ENCODE results near the gene RUSC2. TPM values are rescaled to one million over a fixed set of nuclear protein-coding genes. Genes with fewer than 3 reads are reported as not detected.

Gene RUSC2
- total and polyA plus RNA-seq, 2 of the 4 experiments (the other 2 are of a cell fraction), result 17.4 to 35.4 TPM

DNA sequence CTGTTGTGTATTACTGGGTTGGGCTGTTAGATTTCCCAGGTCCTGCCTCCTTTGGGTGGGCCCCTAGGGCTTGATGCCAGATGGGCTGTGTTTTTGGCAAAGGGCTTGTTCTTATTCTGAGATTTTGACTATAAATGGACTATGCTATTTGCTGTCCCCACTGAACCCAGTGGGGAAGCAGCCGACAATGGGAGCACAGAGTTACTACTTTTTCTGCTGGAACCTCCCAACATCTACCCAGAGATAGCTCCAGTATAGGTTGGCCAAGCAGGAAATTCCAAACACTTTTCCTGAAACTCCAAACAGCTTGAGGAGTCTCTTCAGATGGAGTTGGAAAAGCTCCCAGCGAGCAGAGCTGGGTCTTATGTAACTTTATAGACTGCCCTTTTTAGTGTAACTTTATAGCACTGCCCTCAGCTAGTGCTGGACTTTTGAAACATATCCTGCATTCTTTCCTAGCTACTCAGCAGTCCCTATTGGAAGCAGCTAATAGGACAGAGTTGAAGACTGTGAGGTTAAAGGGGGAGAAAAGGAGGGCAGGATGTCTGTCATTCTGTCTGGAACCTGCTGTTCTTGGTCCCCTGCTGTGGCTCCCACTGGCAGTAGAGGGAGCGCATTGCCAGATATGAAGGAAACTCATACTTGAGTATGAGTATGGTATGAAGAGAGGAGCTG is 21.0 kb downstream of the RUSC2 start (continued):
- TF ChIP-seq, protein P1, sequence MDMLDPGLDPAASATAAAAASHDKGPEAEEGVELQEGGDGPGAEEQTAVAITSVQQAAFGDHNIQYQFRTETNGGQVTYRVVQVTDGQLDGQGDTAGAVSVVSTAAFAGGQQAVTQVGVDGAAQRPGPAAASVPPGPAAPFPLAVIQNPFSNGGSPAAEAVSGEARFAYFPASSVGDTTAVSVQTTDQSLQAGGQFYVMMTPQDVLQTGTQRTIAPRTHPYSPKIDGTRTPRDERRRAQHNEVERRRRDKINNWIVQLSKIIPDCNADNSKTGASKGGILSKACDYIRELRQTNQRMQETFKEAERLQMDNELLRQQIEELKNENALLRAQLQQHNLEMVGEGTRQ (IDR thresholded peaks at IDR 0.05; ENCODE audit: low read depth, low read length), result no peak

DNA sequence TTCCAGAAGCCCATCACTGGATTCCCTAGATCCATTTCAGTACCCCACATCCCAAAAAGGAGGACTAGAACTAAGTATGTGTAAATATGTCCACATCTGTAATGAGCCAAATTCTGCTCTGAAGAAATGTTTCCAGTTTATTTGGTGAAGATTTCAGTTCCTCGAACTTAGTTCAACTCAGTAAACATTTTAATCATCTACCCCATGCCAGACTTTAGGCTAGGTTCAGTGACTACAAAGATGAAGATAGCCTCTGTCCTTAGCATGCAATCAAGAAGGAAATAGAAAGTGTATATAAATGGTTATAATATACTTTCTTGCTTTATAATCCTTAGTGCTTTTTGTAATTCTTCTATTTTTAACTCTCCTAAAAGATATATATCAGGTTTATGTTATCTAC is 21.5 kb downstream of the RUSC2 start:
- peak overlapping the region; percentile 7 for H4K5ac ChIP-seq (ENCODE audit: low read depth, low read length)
- dilution Hi-C loops (cut with HindIII; ENCODE audit: low sequenced_read_pairs, unreplicated experiment), result no loop called here
- ATAC-seq (ENCODE audit: low read depth) (peak; percentile 4), DNase-seq (no peak)
- no peaks in the 10 kb centered on the region for H3K36me3 ChIP-seq (ENCODE audit: control insufficient read depth, insufficient read depth, low read length)
- H3K79me1 ChIP-seq (ENCODE audit: low read depth in 1 of 2, low read length in 2 of 2), result peaks cover 11 to 74% of the 10 kb centered on the region in 2 experiments
- no peaks in the 10 kb centered on the region for H3K9me3 ChIP-seq (ENCODE audit: control insufficient read depth, insufficient read depth, low read length)
- H2BK120ac ChIP-seq (ENCODE audit: low read depth, low read length), result peak overlapping the region; percentile 63
- peak overlapping the region; percentile 67 for H3K56ac ChIP-seq (ENCODE audit: extremely low read depth, insufficient read depth, low read length)
- POLR2A ChIA-PET (ENCODE audit: unreplicated experiment), result interaction anchor here (1.3 to 1.5 kb wide), 2 partner anchors 9 to 27 kb away, joined by 3 to 8 read pairs; no protein-coding TSS in a partner anchor
- intact Hi-C loops (cut with micrococcal nuclease), result loop anchor here (1.0 to 2.0 kb wide), 2 partner anchors 21 to 43 kb away; partner anchors contain the start of gene RUSC2
- peak overlapping the region; percentile 27 for H3K18ac ChIP-seq (ENCODE audit: low read depth, low read length)
- peak overlapping the region; percentile 71 for H3K14ac ChIP-seq (replicated peaks; ENCODE audit: low read depth, low read length)
- H2BK5ac ChIP-seq (ENCODE audit: low read depth, low read length, poor library complexity, severe bottlenecking), result peak overlapping the region; percentile 89
- H2AK9ac ChIP-seq (replicated peaks; ENCODE audit: low read depth, low read length, poor library complexity), result peak overlapping the region; percentile 29
- no peak for TF ChIP-seq CHD1 (IDR thresholded peaks at IDR 0.05; ENCODE audit: low read depth, low read length)
- TF ChIP-seq RFX5 (IDR thresholded peaks at IDR 0.05; ENCODE audit: low read depth, low read length), result no peak
- TF ChIP-seq MAFK (IDR thresholded peaks at IDR 0.05; ENCODE audit: low read depth, low read length), result no peak
- TF ChIP-seq RCOR1 (IDR thresholded peaks at IDR 0.05; ENCODE audit: insufficient replicate concordance, low read length), result no peak
- TF ChIP-seq, protein P2, sequence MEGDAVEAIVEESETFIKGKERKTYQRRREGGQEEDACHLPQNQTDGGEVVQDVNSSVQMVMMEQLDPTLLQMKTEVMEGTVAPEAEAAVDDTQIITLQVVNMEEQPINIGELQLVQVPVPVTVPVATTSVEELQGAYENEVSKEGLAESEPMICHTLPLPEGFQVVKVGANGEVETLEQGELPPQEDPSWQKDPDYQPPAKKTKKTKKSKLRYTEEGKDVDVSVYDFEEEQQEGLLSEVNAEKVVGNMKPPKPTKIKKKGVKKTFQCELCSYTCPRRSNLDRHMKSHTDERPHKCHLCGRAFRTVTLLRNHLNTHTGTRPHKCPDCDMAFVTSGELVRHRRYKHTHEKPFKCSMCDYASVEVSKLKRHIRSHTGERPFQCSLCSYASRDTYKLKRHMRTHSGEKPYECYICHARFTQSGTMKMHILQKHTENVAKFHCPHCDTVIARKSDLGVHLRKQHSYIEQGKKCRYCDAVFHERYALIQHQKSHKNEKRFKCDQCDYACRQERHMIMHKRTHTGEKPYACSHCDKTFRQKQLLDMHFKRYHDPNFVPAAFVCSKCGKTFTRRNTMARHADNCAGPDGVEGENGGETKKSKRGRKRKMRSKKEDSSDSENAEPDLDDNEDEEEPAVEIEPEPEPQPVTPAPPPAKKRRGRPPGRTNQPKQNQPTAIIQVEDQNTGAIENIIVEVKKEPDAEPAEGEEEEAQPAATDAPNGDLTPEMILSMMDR (conservative IDR thresholded peaks at IDR 0.05; ENCODE audit: low read depth, low read length), result no peak
- no peak for TF ChIP-seq BHLHE40 (IDR thresholded peaks at IDR 0.05; ENCODE audit: low read depth, low read length)
- no peak for TF ChIP-seq NFE2L2 (IDR thresholded peaks at IDR 0.05; ENCODE audit: low read depth, low read length)
- TF ChIP-seq, protein P1 (IDR thresholded peaks at IDR 0.05; ENCODE audit: low read depth, low read length), result no peak
- no peak for TF ChIP-seq FOS (IDR thresholded peaks at IDR 0.05; ENCODE audit: low read depth, low read length)
- no peak for TF ChIP-seq MXI1 (IDR thresholded peaks at IDR 0.05; ENCODE audit: borderline replicate concordance, low read depth, low read length)
- no peak for TF ChIP-seq RAD21 (IDR thresholded peaks at IDR 0.05; ENCODE audit: low read length)
- peak overlapping the region; percentile 0; the same call in 1 of the 2 replicates for H3K9ac ChIP-seq (ENCODE audit: low read depth, low read length)
- peak overlapping the region; percentile 23 to 61; a peak in 3 of 4 replicates for H4K8ac ChIP-seq (ENCODE audit: low read depth in 2 of 2, low read length in 2 of 2)
- BruUV-seq (replicated peaks), result no TSS peak
- peak overlapping the region; percentile 83 for H3K27ac ChIP-seq (ENCODE audit: insufficient read depth, low read length)
- H2BK20ac ChIP-seq (ENCODE audit: low read depth, low read length), result peak overlapping the region; percentile 78
- peaks cover 10% of the 10 kb centered on the region; the same call in 1 of the 2 replicates for H4K20me1 ChIP-seq (ENCODE audit: insufficient read depth, low read length)
- peaks cover 16% of the 10 kb centered on the region for H3K4me1 ChIP-seq (ENCODE audit: control insufficient read depth, insufficient read depth, low read length)
- H2AK5ac ChIP-seq (ENCODE audit: low read depth, low read length), result peak overlapping the region; percentile 59; the same call in 1 of the 2 replicates
- peak overlapping the region; percentile 50 for H4K91ac ChIP-seq (ENCODE audit: insufficient read depth, low read depth, low read length)
- H2BK15ac ChIP-seq (ENCODE audit: low read depth, low read length), result peak overlapping the region; percentile 27; the same call in 1 of the 3 replicates
- H3K4ac ChIP-seq (ENCODE audit: low read depth, low read length), result peak overlapping the region; percentile 68
- in situ Hi-C loops (cut with MboI; ENCODE audit: low sequenced_read_pairs), result no loop called here
- H3K23ac ChIP-seq (ENCODE audit: low read depth, low read length), result peak overlapping the region; percentile 78; the same call in 1 of the 2 replicates
- H3K27me3 ChIP-seq (ENCODE audit: control insufficient read depth, insufficient read depth, low read length), result no peaks in the 10 kb centered on the region
- peaks cover 11% of the 10 kb centered on the region for H3K9me1 ChIP-seq (ENCODE audit: insufficient read depth, low read length)
- CTCF ChIA-PET, result interaction anchor here (1.2 to 1.6 kb wide), 2 partner anchors 11 to 42 kb away, joined by 7 to 11 read pairs; no protein-coding TSS in a partner anchor
- WGBS, 2 experiments (ENCODE audit: extremely low coverage in 2 of 2, insufficient read length in 1 of 2), result no CpG with 5 or more reads among the region's 1 CpG
- peak overlapping the region; percentile 57 for H3K4me2 ChIP-seq (ENCODE audit: low read depth, low read length)
- no peak overlapping the region for H2AFZ ChIP-seq (replicated peaks; ENCODE audit: low read length, poor library complexity)
- H3K4me3 ChIP-seq (ENCODE audit: insufficient read depth, low read depth, low read length), result no peak overlapping the region

Data from IMR-90 (cell line).